Endothelial cell of umbilical vein (primary cell): Measurements from ENCODE around the gene CYP2C18. TPM values are rescaled to one million over a fixed set of nuclear protein-coding genes. Genes with fewer than 3 reads are reported as not detected.

Source experiments
- BruUV-seq: library from RNA; stranded (reverse); fragments of 400-500 nt; replicated peaks from 2 replicates; lab custom pipeline; 2021; lab: Mats Ljungman, UMichigan
- CTCF ChIA-PET: fragments of 300-600, 350-600 bp; sonication (Branson Sonifier 250); formaldehyde crosslinking; loops from one replicate; lab custom pipeline; 2021; ENCODE audit warnings: antibody characterized with exemption, inconsistent platforms; lab: Charles Lee
- POLR2A ChIA-PET: fragments of 300-600, 350-600 bp; sonication (Branson Sonifier 250); formaldehyde crosslinking; loops from one replicate; lab custom pipeline; 2021; ENCODE audit warnings: antibody characterized with exemption, inconsistent platforms; lab: Charles Lee
- DNase-seq: peaks from one replicate; pipeline ENCODE4 v3.0.0-alpha.2; 2011; ENCODE audit warnings: low read depth, low spot score
- FAIRE-seq: peaks from 2 replicates; lab custom pipeline; 2011; peaks lifted over from hg19 to GRCh38; lab: Jason Lieb, UNC
- H2AFZ ChIP-seq: 2 replicates; pipeline ENCODE4 v1.6.0; 2012; ENCODE audit warnings: low read depth, low read length, control low read depth, inconsistent platforms
- H3K27ac ChIP-seq: 2 replicates; pipeline ENCODE4 v1.5.1; 2011; ENCODE audit warnings: low read depth, mild to moderate bottlenecking, control low read depth, low read length, moderate library complexity; ENCODE audit not compliant: insufficient read depth
- H3K27me3 ChIP-seq, 2 experiments: 2 replicates each; pipeline versions ENCODE4 v1.6.0 to v1.6.1; 2011; ENCODE audit warnings: low read length in 2 of 2, mixed read lengths in 1 of 2; ENCODE audit not compliant: control insufficient read depth in 2 of 2, insufficient read depth in 2 of 2
- H3K36me3 ChIP-seq, 2 experiments: 2 replicates in 1 of 2; 3 replicates in 1 of 2; pipeline ENCODE4 v1.5.1; 2011; ENCODE audit warnings: low read length in 2 of 2, mild to moderate bottlenecking in 1 of 2, moderate library complexity in 1 of 2; ENCODE audit not compliant: control insufficient read depth in 2 of 2, insufficient read depth in 2 of 2; ENCODE audit errors: extremely low read depth in 1 of 2
- H3K4me1 ChIP-seq: 3 replicates; pipeline ENCODE4 v1.5.1; 2011; ENCODE audit warnings: mild to moderate bottlenecking, low read length; ENCODE audit not compliant: control insufficient read depth, insufficient read depth; ENCODE audit errors: extremely low read depth
- H3K4me2 ChIP-seq: 2 replicates; pipeline ENCODE4 v1.6.1; 2011; ENCODE audit warnings: low read length, control low read depth, mixed read lengths; ENCODE audit not compliant: insufficient read depth
- H3K4me3 ChIP-seq, 3 experiments: fragments of 200-600 bp in 1 of 3; sonication (generic), shearing (Covaris generic) in 1 of 3; replicated peaks in 1 of 3; 2 replicates each; pipeline ENCODE4 v1.5.1; 2011 to 2016; ENCODE audit warnings: control low read depth in 3 of 3, low read length in 3 of 3, mild to moderate bottlenecking in 2 of 3, inconsistent platforms in 1 of 3, low read depth in 1 of 3, moderate library complexity in 1 of 3; ENCODE audit not compliant: insufficient read depth in 1 of 3
- H3K79me2 ChIP-seq: 2 replicates; pipeline ENCODE4 v1.6.0; 2012; ENCODE audit warnings: low read length, inconsistent platforms; ENCODE audit not compliant: control insufficient read depth, insufficient read depth
- H3K9ac ChIP-seq: replicated peaks from 2 replicates; pipeline ENCODE3; 2011; ENCODE audit warnings: low read length, control low read depth; ENCODE audit not compliant: insufficient read depth; ENCODE audit errors: extremely low read depth
- H3K9me1 ChIP-seq: replicated peaks from 3 replicates; pipeline ENCODE4 v1.6.0; 2011; ENCODE audit warnings: mild to moderate bottlenecking, low read length; ENCODE audit not compliant: control insufficient read depth, insufficient read depth; ENCODE audit errors: extremely low read depth
- H3K9me3 ChIP-seq: replicated peaks from 2 replicates; pipeline ENCODE4 v1.5.1; 2012; ENCODE audit warnings: low read length, inconsistent platforms; ENCODE audit not compliant: control insufficient read depth, insufficient read depth
- H4K20me1 ChIP-seq: replicated peaks from 2 replicates; pipeline ENCODE3; 2011; ENCODE audit warnings: mild to moderate bottlenecking, low read length; ENCODE audit not compliant: control insufficient read depth, insufficient read depth; ENCODE audit errors: extremely low read depth
- CTCF ChIP-seq, 2 donors: IDR thresholded peaks; 1 replicate in 1 of 2; 2 replicates in 1 of 2; pipeline ENCODE4 v1.5.1; 2011; ENCODE audit warnings: low read length in 2 of 2, mild to moderate bottlenecking in 2 of 2, moderate library complexity in 2 of 2, control low read depth in 1 of 2, inconsistent platforms in 1 of 2, low read depth in 1 of 2; ENCODE audit not compliant: insufficient read depth in 1 of 2; ENCODE audit errors: extremely low read depth in 1 of 2
- EZH2 ChIP-seq: IDR thresholded peaks from 2 replicates; pipeline ENCODE4 v1.6.1; 2012; ENCODE audit warnings: borderline replicate concordance, low read depth, mild to moderate bottlenecking, moderate library complexity, low read length, inconsistent platforms; ENCODE audit not compliant: severe bottlenecking
- FOS ChIP-seq: IDR thresholded peaks from 2 replicates; pipeline ENCODE4 v1.6.1; 2011; ENCODE audit warnings: mild to moderate bottlenecking, low read length, moderate library complexity, borderline replicate concordance; ENCODE audit not compliant: insufficient read depth
- GATA2 ChIP-seq: IDR thresholded peaks from 2 replicates; pipeline ENCODE4 v1.7.0; 2011; ENCODE audit warnings: low read depth, mild to moderate bottlenecking, moderate library complexity, mixed read lengths, low read length; ENCODE audit not compliant: insufficient read length, insufficient read depth
- JUN ChIP-seq: IDR thresholded peaks from 2 replicates; pipeline ENCODE4 v1.6.1; 2011; ENCODE audit warnings: borderline replicate concordance, low read depth; ENCODE audit not compliant: insufficient read length, insufficient read depth
- MAX ChIP-seq: IDR thresholded peaks from 2 replicates; pipeline ENCODE4 v1.6.1; 2011; ENCODE audit not compliant: insufficient read depth, insufficient read length
- MYC ChIP-seq: IDR thresholded peaks from one replicate; pipeline ENCODE4 v1.6.1; 2011; ENCODE audit warnings: mild to moderate bottlenecking, low read depth, low read length
- POLR2A ChIP-seq: IDR thresholded peaks from 2 replicates; pipeline ENCODE4 v1.6.1; 2012; ENCODE audit warnings: low read depth, mild to moderate bottlenecking, control low read depth, low read length
- POLR2AphosphoS5 ChIP-seq: IDR thresholded peaks from 2 replicates; pipeline ENCODE4 v1.6.1; 2012; ENCODE audit warnings: low read depth, mild to moderate bottlenecking, control low read depth, low read length, moderate library complexity; ENCODE audit not compliant: insufficient read depth
- dilution Hi-C: fragments of 300-500 bp; cut with MboI; formaldehyde crosslinking; loops from one replicate; pipeline ENCODE4 v1.15.0; 2019; ENCODE audit warnings: low sequenced_read_pairs; ENCODE audit not compliant: extremely low pct_ligation_motif_present
- intact Hi-C: fragments of 100-400 bp; cut with micrococcal nuclease; formaldehyde crosslinking; loops from one replicate; pipeline ENCODE4 v1.10.0; 2022
- polyA plus RNA-seq, 4 experiments: library from polyadenylated mRNA; depleted of rRNA in 3 of 4; stranded (reverse) in 3 of 4; unstranded in 1 of 4; fragments of >200 nt; gene quantifications; 2 replicates each; pipeline versions ENCODE4 v1.2.1 to v1.2.3, GENCODE V29; 2011 to 2012; ENCODE audit warnings: missing spikeins in 1 of 4
- total RNA-seq: library from RNA; stranded (reverse); gene quantifications from 2 replicates; pipeline ENCODE4 v1.2.3, GENCODE V29; 2021

Gene CYP2C18
- total and polyA plus RNA-seq, 2 donors (not counting 3 experiments of a cell fraction or from before 2014, with no cell fraction given) = not detected

GRCh38 chr10:94785211-94785610 lies 101.7 kb downstream of the CYP2C18 start:
- FAIRE-seq (no peak), DNase-seq (no peak)
- dilution Hi-C loops (no loop called here), intact Hi-C loops (no loop called here)
- Histone ChIP-seq H3K79me2 (no peaks in the 10 kb centered on the region), H3K27me3 (no peaks in the 10 kb centered on the region), H3K27ac (no peak overlapping the region), H3K9ac (no peak overlapping the region), H3K4me2 (no peak overlapping the region), H3K9me3 (no peaks in the 10 kb centered on the region), H3K4me3 (no peak overlapping the region), H2AFZ (no peak overlapping the region), H3K4me1 (no peaks in the 10 kb centered on the region), H3K36me3 (no peaks in the 10 kb centered on the region), H3K9me1 (no peaks in the 10 kb centered on the region), H4K20me1 (no peaks in the 10 kb centered on the region)
- ChIA-PET POLR2A (no interaction called here), CTCF (no interaction called here)
- BruUV-seq = no TSS peak
- TF ChIP-seq POLR2AphosphoS5 (no peak), CTCF (IDR thresholded peaks at IDR 0.05; ENCODE audit: extremely low read depth in 1 of 2, insufficient read depth in 1 of 2, low read depth in 1 of 2, low read length in 2 of 2) (no peak), MYC (no peak), FOS (no peak), POLR2A (no peak), MAX (no peak), JUN (no peak), EZH2 (no peak), GATA2 (no peak)

Other genes starting within 250 kb of the CYP2C18 start
- 72.6 and 85.5 TPM in 2 replicates for gene HELLS, start 137.9 kb upstream of the CYP2C18 start, total RNA-seq
- gene HELLS, start 137.9 kb upstream of the CYP2C18 start, polyA plus RNA-seq = 17.4 and 24.7 TPM in 2 replicates
- not detected in 2 replicates for gene CYP2C19, start 79.0 kb downstream of the CYP2C18 start, total RNA-seq
- gene CYP2C19, start 79.0 kb downstream of the CYP2C18 start, polyA plus RNA-seq = not detected in 2 replicates